Activated naive CD4-positive, alpha-beta T cell (primary cell): ENCODE data around the gene ABCA8.
"Not testable (repeated sequence)": the region's sequence is repeated elsewhere in the genome, so short reads cannot be mapped to it uniquely, and the experiment has no call there.

Experiments used
- DNase-seq, 4 experiments: peaks; one replicate each; lab custom pipeline; 2025; lab: John Stamatoyannopoulos, UW

ABCA8 gene, protein sequence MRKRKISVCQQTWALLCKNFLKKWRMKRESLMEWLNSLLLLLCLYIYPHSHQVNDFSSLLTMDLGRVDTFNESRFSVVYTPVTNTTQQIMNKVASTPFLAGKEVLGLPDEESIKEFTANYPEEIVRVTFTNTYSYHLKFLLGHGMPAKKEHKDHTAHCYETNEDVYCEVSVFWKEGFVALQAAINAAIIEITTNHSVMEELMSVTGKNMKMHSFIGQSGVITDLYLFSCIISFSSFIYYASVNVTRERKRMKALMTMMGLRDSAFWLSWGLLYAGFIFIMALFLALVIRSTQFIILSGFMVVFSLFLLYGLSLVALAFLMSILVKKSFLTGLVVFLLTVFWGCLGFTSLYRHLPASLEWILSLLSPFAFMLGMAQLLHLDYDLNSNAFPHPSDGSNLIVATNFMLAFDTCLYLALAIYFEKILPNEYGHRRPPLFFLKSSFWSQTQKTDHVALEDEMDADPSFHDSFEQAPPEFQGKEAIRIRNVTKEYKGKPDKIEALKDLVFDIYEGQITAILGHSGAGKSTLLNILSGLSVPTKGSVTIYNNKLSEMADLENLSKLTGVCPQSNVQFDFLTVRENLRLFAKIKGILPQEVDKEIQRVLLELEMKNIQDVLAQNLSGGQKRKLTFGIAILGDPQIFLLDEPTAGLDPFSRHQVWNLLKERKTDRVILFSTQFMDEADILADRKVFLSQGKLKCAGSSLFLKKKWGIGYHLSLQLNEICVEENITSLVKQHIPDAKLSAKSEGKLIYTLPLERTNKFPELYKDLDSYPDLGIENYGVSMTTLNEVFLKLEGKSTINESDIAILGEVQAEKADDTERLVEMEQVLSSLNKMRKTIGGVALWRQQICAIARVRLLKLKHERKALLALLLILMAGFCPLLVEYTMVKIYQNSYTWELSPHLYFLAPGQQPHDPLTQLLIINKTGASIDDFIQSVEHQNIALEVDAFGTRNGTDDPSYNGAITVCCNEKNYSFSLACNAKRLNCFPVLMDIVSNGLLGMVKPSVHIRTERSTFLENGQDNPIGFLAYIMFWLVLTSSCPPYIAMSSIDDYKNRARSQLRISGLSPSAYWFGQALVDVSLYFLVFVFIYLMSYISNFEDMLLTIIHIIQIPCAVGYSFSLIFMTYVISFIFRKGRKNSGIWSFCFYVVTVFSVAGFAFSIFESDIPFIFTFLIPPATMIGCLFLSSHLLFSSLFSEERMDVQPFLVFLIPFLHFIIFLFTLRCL (N-terminal part only)

DNA sequence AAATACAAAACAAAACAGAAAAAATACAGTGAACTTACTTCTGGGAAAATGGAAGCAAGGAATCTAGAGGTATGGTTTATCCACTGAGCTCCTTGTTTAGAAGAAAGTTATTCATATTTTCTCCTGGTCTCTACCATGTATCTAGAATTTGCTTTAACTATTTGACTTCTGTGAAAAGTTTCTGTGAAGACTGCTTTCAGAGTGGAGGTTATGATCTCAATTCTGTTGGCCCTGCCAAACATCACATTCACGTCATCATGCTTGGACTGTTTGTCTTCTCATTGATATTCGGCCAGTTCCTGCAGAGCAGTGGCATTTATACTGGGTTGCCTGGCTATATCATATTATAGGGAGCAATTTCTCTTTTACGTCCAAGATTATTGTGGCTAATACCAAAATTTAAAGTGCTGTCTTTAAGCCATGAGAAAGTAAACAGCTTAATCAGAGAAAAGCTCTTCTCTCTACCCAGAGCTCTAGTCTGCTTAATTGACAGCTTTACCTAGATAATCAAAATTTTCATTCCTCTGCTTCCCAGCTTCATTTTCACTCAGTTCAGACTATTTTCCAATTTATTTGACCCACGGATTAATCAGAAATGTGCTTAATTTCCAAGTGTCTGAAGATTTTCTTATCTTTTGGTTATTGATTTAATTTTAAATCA lies at the start of gene ABCA8:
ABCA8 (minus strand) TSS at position 212 of the 661 bp plus-strand sequence. CDS start 13,358 bp downstream, outside the sequence.
- no peak for DNase-seq

DNA sequence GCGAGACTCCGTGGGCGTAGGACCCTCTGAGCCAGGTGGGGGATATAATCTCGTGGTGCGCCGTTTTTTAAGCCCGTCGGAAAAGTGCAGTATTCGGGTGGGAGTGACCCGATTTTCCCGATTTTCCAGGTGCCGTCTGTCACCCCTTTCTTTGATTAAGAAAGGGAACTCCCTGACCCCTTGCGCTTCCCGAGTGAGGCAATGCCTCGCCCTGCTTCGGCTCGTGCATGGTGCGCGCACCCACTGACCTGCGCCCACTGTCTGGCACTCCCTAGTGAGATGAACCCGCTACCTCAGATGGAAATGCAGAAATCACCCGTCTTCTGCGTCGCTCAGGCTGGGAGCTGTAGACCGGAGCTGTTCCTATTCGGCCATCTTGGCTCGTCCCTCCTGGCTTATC lies 49.6 kb upstream of the ABCA8 start:
- DNase-seq, result not testable (repeated sequence)

DNA sequence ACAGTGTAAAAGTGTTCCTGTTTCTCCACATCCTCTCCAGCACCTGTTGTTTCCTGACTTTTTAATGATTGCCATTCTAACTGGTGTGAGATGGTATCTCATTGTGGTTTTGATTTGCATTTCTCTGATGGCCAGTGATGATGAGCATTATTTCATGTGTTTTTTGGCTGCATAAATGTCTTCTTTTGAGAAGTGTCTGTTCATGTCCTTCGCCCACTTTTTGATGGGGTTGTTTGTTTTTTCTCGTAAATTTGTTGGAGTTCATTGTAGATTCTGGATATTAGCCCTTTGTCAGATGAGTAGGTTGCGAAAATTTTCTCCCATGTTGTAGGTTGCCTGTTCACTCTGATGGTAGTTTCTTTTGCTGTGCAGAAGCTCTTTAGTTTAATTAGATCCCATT lies 44.6 kb upstream of the ABCA8 start:
- DNase-seq, result not testable (repeated sequence)

DNA sequence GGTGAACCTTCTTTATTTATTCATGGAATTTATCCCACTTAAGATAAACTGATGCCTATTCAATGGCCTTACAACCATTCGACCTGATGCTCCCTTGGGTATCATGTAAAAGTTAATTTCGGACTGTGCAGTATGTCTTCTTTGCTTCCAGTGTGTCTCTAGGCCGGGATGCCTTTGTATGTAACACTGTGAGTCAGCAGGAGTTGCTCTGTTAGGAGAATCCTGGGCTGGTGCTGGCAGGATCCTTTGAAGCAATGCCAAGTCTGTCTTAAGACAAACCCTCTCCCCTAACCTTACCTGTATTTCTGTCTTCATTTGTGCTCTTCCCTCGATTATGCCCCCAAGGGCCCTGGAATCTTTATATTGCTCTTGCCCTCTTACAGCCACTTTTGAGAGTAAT lies 37.9 kb upstream of the ABCA8 start:
- DNase-seq, result no peak

DNA sequence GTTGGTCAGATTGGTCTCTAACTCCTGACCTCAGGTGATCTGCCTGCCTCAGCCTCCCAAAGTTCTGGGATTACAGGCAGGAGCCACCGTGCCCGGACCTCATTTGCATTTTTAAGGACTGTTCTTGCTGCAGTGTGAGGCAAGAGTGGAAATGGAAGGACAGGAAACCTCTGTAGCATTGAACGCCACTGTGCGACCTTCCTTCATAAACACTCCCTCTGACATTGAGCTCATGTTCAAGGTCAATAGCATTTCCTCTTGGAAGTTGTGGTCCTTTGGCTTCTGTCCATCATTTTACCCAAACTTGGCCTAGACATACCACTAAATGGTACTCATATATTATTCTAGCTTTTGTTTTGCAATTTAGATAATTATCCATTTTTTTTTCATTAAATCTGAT lies 32.8 kb upstream of the ABCA8 start:
- no peak for DNase-seq

DNA sequence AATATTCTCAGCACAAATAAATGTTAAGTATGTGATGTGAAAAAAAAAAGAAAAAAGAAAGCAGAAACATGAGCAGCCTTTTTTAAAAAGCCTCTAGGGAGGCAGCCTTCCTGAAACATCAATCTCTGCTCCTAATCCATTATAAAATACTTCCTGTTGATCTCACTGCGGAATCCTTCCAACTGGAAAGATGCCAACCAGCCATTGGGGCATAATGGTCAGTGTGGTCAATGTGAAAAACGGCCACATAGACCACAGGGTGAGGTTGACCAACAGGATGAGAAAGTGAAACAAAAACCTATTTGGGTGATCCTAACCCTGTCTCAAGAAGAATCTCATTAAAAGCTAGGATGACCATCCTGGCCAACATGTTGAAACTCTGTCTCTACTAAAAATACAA lies 26.1 kb upstream of the ABCA8 start:
- no peak for DNase-seq

DNA sequence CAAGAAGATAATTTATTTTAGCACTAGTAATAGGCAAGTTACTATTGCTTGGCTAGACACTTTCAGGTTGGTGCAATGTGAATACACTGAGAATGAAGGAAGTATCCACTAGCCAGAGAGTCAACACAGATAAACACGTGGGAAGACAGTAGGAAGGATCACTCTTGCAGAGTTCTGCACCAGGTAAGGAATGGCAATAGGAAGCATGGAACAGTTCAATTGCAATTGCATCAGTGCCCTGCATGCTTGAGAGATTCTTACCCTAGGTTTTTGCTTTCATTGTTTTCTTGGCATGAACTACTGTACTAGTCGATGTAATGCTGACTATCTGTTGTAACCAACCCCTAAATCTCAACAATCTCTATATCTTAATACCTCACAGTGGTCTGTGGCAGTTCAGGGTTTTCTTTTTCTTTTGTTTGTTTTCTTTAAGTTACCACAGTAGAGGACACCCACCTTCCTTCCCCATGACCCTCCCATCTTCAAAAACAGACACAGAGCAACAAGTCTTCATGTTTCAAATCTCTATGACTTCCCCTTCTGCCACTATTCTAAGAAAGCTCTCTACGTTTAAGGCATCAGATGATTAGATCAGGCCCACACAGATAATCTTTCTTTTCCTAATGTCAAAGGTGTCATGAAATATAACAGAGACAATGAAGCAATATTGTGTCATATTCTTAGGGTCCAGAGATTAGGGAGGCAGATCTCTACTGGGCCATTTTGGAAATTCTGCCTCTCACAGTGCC lies 18.1 kb upstream of the ABCA8 start:
- DNase-seq, result no peak

DNA sequence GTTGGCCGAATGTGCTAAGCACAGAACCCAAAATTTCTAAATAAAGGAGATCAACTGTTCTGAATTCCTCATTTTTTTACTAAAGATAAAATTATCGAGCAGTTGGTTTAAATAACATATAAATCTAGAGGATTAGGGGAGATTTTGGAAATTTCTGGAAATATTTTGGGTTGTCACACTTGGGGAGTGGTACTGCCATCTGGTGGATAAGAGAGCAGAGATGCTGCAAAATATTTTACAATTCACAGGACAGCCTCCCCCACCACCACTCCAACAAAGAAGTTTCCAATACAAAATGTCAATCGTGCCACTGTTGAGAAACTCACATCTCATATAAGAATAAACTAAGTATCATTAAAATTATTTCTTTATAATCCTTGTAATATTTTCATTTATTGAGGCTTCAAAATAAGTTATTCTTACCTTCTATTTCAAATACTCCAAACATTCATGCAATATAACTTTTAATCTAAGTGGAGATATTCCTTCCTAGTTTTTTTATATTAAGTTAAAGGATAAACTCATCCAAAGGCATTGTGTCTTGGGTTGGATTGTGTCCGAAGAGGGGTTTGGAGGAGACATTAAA lies 17.0 kb upstream of the ABCA8 start:
- DNase-seq, result no peak

DNA sequence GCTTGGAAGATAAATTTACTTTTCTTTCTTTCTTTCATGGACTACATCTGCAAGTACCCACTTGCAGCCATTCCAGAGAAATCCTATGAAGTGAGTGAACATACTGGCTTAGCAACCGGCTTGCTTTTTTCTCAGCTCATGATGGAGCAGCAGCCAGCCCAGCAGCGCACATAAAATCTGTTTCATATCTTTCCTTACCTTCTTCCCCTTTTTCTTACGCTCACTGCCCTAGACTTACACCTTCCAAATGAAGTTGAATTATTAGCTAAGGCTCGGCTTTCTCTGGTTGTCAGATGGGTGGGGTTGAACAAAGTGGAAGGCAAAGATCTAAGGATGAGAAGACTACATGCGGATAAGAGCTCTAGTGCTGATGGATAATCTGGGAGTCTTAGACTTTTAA lies 13.9 kb upstream of the ABCA8 start:
- DNase-seq, result no peak

DNA sequence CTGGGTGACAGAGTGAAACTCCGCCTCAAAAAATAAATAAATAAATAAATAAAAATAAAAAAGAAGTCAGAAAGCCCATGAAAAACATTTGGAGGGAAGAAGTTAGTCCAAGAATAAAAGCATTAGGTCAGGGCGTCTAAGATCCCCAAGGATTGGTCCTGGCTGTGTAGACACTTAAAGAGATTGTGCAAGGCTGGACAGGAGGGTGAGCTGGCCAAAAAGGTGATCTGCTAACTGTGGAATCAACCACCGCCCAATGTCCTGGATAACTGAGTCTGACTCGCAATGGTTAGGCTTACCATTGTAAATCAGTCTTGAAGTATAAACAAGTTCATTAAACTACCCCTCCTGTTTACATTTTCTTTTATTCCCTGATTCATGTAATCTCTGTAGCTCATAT lies 8.8 kb upstream of the ABCA8 start:
- DNase-seq, result no peak

DNA sequence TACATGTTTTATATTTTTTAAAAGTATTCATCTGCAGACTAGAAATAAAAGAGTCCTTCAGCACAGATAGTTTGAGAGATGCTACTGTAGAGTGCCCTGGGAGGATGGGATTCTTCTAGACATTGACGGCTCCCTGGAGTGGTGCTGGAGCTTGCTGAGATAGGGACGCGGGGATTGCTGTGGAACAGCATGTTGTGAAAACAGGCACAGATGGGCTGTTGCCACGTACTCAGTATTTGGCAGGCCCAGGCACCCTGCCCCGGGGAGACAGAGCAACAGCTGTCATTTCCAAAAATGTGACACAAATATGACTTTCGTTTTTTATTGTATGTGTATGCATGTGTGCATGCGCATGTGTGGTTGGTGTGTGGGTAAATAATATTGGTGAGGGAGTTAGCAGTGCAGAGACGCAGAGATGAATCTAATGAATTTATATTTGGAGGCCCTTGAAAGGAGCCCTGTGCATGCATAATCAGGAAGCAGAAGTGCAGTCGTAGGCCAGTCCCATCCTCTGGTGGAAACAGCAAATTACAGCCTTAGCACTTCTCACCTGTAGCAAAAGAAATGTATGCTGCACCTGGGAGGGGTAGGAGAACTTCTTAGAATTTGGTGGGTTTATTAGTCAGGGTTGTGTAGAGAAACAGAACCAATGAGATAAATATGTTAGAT lies 6.2 kb upstream of the ABCA8 start:
- DNase-seq, result no peak

DNA sequence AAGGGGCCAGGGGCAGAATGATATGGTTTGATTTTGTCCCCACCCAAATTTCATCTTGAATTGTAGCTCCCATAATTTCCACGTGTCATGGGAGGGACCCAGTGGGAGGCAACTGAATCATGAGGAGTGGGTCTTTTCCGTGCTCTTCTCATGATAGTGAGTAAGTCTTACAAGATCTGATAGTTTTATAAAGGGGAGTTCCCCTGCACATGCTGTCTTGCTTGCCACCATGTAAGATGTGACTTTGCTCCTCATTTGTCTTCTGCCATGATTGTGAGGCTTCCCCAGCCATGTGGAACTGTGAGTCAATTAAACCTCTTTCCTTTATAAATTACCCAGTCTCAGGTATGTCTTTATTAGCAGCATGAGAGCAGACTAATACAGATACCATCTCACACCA lies 3.9 kb upstream of the ABCA8 start:
- not testable (repeated sequence) for DNase-seq

DNA sequence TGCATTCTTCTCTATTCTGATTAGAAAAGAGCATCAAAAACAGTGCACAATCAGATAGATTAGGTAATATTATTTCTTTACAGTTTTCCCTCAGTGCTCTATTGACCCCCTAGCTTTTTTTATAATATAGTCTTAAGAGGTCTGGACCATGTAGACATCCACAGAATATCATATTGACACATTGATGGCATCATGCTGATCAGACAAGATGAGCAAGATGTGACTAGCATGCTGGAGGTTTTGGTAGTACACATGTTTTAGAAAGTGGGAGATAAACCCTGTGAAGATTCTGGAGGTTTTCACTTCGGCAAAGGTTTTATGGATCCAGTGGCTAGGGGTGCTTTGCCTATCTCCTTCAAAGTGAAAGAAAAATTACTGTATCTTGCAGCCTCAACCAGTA lies 2.8 kb upstream of the ABCA8 start:
- no peak for DNase-seq

DNA sequence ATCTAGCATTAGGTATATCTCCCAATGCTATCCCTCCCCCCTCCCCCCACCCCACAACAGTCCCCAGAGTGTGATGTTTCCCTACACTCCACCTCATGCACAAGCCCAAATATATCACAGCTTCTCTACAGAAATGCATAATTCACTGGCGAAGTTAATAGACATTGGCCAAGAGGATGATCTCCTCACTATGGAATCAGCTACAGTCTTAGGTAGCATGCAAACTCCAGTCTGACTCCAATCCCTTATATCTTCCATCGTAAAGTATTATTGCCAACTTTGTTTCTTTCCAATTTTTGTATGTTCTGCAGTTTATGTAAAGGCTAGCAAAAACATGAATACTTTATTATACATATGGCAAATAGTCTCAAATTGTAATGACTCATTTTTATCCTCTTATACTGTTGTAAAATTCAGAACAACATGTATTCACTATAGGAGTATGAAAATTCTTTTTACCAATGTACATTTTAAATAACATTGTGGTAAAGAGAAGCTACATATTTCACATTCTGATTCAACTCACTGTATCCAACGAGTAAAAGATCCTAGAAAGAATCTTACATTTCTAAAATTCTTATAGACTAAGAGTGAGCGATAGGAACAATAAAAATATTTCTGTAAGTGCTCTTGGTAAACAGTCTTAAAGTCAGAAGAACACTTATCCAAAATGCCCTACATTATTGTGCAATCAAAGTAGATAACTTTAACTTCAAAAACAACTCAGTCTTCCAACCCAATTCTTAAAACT lies 871 bp downstream of the ABCA8 start:
- DNase-seq, result no peak

DNA sequence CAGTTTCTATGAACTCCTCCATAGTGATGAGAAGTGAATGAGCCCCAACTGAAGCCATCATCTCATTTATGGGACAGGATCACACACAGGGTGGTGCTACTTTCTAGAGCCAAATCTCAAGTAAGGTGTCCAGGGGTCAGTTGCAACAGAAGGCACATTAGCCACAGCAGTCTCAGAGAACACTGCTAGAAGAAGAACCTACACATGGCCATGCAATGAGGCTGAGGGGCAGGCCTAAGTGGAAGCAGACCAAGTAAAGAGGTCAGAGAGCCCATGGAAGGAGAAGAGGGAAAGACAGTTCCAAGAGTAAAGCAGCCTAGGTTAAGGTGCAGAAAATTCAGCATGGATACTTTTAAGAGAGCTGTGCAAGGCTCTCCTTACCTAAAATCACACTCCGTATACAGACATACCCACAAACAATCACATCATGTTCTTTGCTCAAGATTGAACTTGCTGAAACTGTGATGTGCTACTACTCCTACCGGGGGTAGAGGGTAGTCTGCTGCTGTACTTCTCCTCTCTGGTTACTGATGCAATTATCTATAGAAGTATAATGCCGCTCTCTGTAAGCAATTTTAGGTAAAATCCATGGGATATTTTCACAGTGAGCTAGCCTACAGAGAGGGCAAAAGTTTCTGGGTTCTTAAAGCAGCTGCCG lies 1.7 kb downstream of the ABCA8 start:
- DNase-seq, result no peak

DNA sequence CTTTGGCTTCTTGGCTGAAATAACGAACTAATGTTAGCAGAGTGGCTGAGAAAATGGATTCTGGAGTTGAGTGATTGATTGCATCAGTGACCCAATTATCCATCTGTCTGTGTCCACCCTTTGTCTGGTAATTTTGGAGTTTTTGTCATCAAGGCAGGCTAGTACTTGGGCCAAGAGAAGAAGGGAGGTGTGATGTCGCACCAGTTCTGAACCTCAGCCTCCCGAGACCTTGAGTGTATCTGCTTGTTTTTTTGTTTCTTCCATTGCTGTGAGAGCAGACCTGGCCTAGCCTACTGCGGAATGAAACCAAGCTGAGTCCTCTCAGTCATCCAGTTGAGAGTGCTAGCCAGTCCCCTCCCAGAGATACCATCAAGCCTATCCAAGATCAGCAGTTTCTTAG lies 4.5 kb downstream of the ABCA8 start:
- no peak for DNase-seq

DNA sequence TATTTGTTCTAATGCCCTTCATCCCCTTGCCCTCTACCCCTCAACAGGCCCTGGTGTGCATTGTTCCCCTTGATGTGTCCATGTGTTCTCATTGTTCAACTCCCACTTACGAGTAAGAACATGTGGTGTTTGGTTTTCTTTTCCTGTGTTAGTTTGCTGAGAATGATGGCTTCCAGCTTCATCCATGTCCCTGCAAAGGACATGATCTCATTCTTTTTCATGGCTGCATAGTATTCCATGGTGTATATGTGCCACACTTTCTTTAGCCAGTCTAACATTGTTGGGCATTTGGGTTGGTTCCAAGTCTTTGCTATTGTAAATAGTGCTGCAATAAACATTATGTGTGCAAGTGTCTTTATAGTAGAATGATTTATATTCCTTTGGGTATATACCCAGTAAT lies 7.3 kb downstream of the ABCA8 start:
- not testable (repeated sequence) for DNase-seq

DNA sequence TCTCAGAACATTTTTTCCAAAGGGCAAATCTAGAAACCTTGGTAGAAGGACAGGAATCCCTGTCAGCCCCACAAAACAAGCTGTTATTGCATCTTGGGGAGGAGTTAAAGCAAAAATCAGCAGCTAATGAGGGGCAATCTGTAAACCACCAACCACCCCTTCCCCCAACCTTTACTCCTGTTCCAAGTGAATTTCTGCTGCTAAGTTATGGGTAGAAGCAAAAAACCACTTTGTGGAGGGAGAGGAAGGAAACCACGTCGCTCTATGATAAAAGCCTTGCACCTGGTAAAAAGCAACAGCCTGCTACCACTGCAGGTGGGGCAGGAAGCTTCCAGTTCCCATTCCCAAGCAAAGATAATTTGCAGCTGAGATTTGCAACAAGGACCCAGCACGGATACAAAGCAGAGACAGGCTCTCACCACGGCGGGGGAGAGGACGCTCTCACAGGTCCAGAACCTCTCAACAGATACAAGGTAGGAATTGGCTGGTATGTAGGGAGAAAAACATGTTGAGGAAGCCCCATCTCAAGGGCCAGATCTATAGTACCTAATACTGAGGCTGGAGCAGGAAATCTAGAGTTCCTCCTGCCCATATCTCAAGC lies 10.7 kb downstream of the ABCA8 start:
- DNase-seq, result no peak

DNA sequence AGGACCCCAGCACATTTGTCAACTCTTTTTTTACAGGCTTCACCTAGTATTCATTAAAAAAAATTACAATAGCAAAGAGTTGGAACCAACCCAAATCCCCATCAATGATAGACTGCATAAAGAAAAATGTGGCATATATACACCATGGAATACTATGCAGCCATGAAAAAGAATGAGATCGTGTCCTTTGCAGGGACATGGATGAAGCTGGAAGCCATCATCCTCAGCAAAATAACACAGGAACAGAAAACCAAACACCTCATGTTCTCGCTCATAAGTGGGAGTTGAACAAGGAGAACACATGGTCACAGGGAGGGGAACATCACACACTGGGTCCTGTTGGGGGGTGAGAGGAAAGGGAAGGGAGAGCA lies 11.4 kb downstream of the ABCA8 start:
- not testable (repeated sequence) for DNase-seq
